GM23338 (cell line): ENCODE measurements around the gene TRAPPC3L. TPM values are rescaled to one million over a fixed set of nuclear protein-coding genes. Genes with fewer than 3 reads are reported as not detected.

Experiments used
- ATAC-seq: fragments of 200-7000 bp; cut with Tn5 transposase; 3 replicates; pipeline ENCODE4 v1.9.1; 2020
- DNase-seq: peaks from one replicate; pipeline ENCODE4 v3.0.0-alpha.2; 2015; ENCODE audit warnings: low spot score
- H2AFZ ChIP-seq: fragments of 200-600 bp; sonication (generic); 2 replicates; pipeline ENCODE4 v1.8.0; 2016; ENCODE audit warnings: antibody characterized with exemption, mild to moderate bottlenecking, moderate library complexity
- H3F3A ChIP-seq: fragments of 200-600 bp; sonication (generic); replicated peaks from 2 replicates; pipeline ENCODE4 v1.8.0; 2017; ENCODE audit warnings: antibody characterized with exemption, mixed run types, low read depth
- H3K27ac ChIP-seq: fragments of 200-600 bp; sonication (generic); 2 replicates; pipeline ENCODE4 v1.6.1; 2016; ENCODE audit warnings: low read depth
- H3K27me3 ChIP-seq: fragments of 200-600 bp; sonication (generic); 2 replicates; pipeline ENCODE4 v1.8.0; 2016; ENCODE audit warnings: mild to moderate bottlenecking, mixed run types, moderate library complexity; ENCODE audit not compliant: insufficient read depth
- H3K36me3 ChIP-seq: fragments of 200-600 bp; sonication (generic); 2 replicates; pipeline ENCODE4 v1.8.0; 2016; ENCODE audit warnings: mild to moderate bottlenecking; ENCODE audit not compliant: insufficient read depth
- H3K4me1 ChIP-seq: fragments of 200-600 bp; sonication (generic); 2 replicates; pipeline ENCODE4 v1.8.0; 2016; ENCODE audit warnings: mild to moderate bottlenecking, moderate library complexity; ENCODE audit not compliant: insufficient read depth
- H3K4me2 ChIP-seq: fragments of 200-600 bp; sonication (generic); 2 replicates; pipeline ENCODE4 v1.7.1; 2017; ENCODE audit warnings: mixed run types
- H3K4me3 ChIP-seq: fragments of 200-600 bp; sonication (generic); 2 replicates; pipeline ENCODE4 v1.6.1; 2016; ENCODE audit warnings: mixed run types
- H3K79me2 ChIP-seq: fragments of 200-600 bp; sonication (generic); replicated peaks from 2 replicates; pipeline ENCODE4 v1.8.0; 2017; ENCODE audit warnings: mild to moderate bottlenecking; ENCODE audit not compliant: insufficient read depth
- H3K9me2 ChIP-seq: fragments of 200-600 bp; sonication (generic); 2 replicates; pipeline ENCODE4 v1.8.0; 2017; ENCODE audit not compliant: insufficient read depth
- H4K20me1 ChIP-seq: fragments of 200-600 bp; sonication (generic); replicated peaks from 2 replicates; pipeline ENCODE4 v1.8.0; 2017; ENCODE audit warnings: mild to moderate bottlenecking; ENCODE audit not compliant: insufficient read depth
- H3K27ac Mint-ChIP-seq: 2 replicates; pipeline ENCODE4 v1.8.0; 2020; ENCODE audit warnings: inconsistent platforms, mild to moderate bottlenecking, moderate library complexity, mixed read lengths
- H3K27me3 Mint-ChIP-seq: 3 replicates; pipeline ENCODE4 v1.8.0; 2022; ENCODE audit warnings: low read depth, mild to moderate bottlenecking, moderate library complexity, mixed read lengths, inconsistent platforms; ENCODE audit not compliant: insufficient read depth, poor library complexity
- H3K36me3 Mint-ChIP-seq: 3 replicates; pipeline ENCODE4 v1.8.0; 2021; ENCODE audit warnings: low read depth, mild to moderate bottlenecking, inconsistent platforms, moderate library complexity, mixed read lengths
- H3K4me1 Mint-ChIP-seq: 3 replicates; pipeline ENCODE4 v1.8.0; 2020; ENCODE audit warnings: mild to moderate bottlenecking, inconsistent platforms, mixed read lengths
- H3K4me3 Mint-ChIP-seq: 3 replicates; pipeline ENCODE4 v1.8.0; 2021; ENCODE audit warnings: moderate library complexity, mild to moderate bottlenecking, inconsistent platforms, mixed read lengths
- H3K9me3 Mint-ChIP-seq: 3 replicates; pipeline ENCODE4 v1.8.0; 2020; ENCODE audit warnings: moderate library complexity, mild to moderate bottlenecking, inconsistent platforms, mixed read lengths
- CREB1 ChIP-seq: fragments of 250-450 bp; sonication (Bioruptor Pico); IDR thresholded peaks from 2 replicates; pipeline ENCODE4 v1.5.0; 2020; ENCODE audit warnings: low read depth, mild to moderate bottlenecking, moderate library complexity
- CTCF ChIP-seq, 2 experiments: fragments of 200-600 bp in 1 of 2; sonication (generic) in 1 of 2; conservative IDR thresholded peaks; 2 replicates each; pipeline versions ENCODE4 v1.5.1 to v1.6.1; 2016 to 2017; ENCODE audit warnings: antibody characterized with exemption in 2 of 2, low read depth in 2 of 2, mild to moderate bottlenecking in 2 of 2, moderate library complexity in 1 of 2
- ETS1 ChIP-seq: IDR thresholded peaks from 2 replicates; pipeline ENCODE4 v1.6.1; 2016; ENCODE audit warnings: antibody characterized with exemption
- EZH2 ChIP-seq: fragments of 200-600 bp; sonication (generic); IDR thresholded peaks from one replicate; pipeline ENCODE4 v1.8.0; 2017; ENCODE audit warnings: antibody characterized with exemption, mild to moderate bottlenecking, low read depth; ENCODE audit not compliant: unreplicated experiment
- EZH2phosphoT487 ChIP-seq: fragments of 200-600 bp; sonication (generic); IDR thresholded peaks from one replicate; pipeline ENCODE4 v1.8.1; 2018; ENCODE audit warnings: antibody characterized with exemption; ENCODE audit not compliant: unreplicated experiment
- JUNB ChIP-seq: IDR thresholded peaks from one replicate; pipeline ENCODE4 v1.6.1; 2016; ENCODE audit warnings: antibody characterized with exemption; ENCODE audit not compliant: unreplicated experiment
- NANOG ChIP-seq: IDR thresholded peaks from 2 replicates; pipeline ENCODE4 v1.6.1; 2016; ENCODE audit warnings: antibody characterized with exemption, borderline replicate concordance
- REST ChIP-seq: IDR thresholded peaks from one replicate; pipeline ENCODE4 v1.6.1; 2018; ENCODE audit warnings: antibody characterized with exemption; ENCODE audit not compliant: unreplicated experiment
- ZNF114 ChIP-seq: fragments of 250-450 bp; sonication (Bioruptor Pico); IDR thresholded peaks from 2 replicates; pipeline ENCODE4 v1.5.0; 2020; ENCODE audit warnings: mild to moderate bottlenecking, moderate library complexity
- polyA plus RNA-seq: library from polyadenylated mRNA; unstranded; fragments of >200 nt; fragmentation: Nextera tagmentation; extraction: Ambion mirVana; gene quantifications from 2 replicates; pipeline ENCODE4 v1.2.1, GENCODE V29; 2016
- total RNA-seq: library from RNA; depleted of rRNA; stranded (reverse); fragments of >200 nt; shearing (Covaris generic); gene quantifications from 2 replicates; pipeline ENCODE4 v1.2.3, GENCODE V29; 2014

TRAPPC3L gene
- total and polyA plus RNA-seq, 2 experiments from 2014 or later = not detected

GRCh38 chr6:116449565-116449964 lies 95.9 kb downstream of the TRAPPC3L start (continued):
- no peak for TF ChIP-seq CTCF (conservative IDR thresholded peaks at IDR 0.05; ENCODE audit: low read depth in 2 of 2)
- no peak for TF ChIP-seq JUNB
- no peak for TF ChIP-seq NANOG
- TF ChIP-seq EZH2phosphoT487 = no peak
- no peak for TF ChIP-seq ZNF114 (CRISPR knock-in tag)
- no peak for TF ChIP-seq ETS1
- no peak for TF ChIP-seq REST
- TF ChIP-seq CREB1 = no peak

GRCh38 chr6:116447496-116448011 lies 97.9 kb downstream of the TRAPPC3L start:
- no peak for TF ChIP-seq EZH2
- Histone ChIP-seq H3K79me2 (no peaks in the 10 kb centered on the region), H3K27ac (no peak overlapping the region), H4K20me1 (no peaks in the 10 kb centered on the region), H2AFZ (no peak overlapping the region), H3K36me3 (no peaks in the 10 kb centered on the region), H3K4me1 (peaks cover 12% of the 10 kb centered on the region), H3K4me2 (no peak overlapping the region), H3F3A (no peaks in the 10 kb centered on the region), H3K4me3 (no peak overlapping the region), H3K9me2 (no peaks in the 10 kb centered on the region), H3K27me3 (no peaks in the 10 kb centered on the region)
- H3K4me3 Mint-ChIP-seq = no peak overlapping the region
- ATAC-seq (no peak), DNase-seq (no peak)
- H3K27ac Mint-ChIP-seq = no peak overlapping the region; the same call in 1 of the 2 replicates
- no peaks in the 10 kb centered on the region for H3K36me3 Mint-ChIP-seq
- no peaks in the 10 kb centered on the region for H3K27me3 Mint-ChIP-seq
- no peaks in the 10 kb centered on the region for H3K9me3 Mint-ChIP-seq
- peaks cover 20% of the 10 kb centered on the region; the same call in 2 of the 3 replicates for H3K4me1 Mint-ChIP-seq
